C4-2B (cell line): Measurements from ENCODE around the gene CSMD2.

Experiments
- ZFX ChIP-seq: fragments of 450-650 bp; IDR thresholded peaks from 2 replicates; pipeline ENCODE4 v1.6.1; 2017
- TF ChIP-seq, protein P1 (sequence below): fragments of 450-650 bp; conservative IDR thresholded peaks from 2 replicates; pipeline ENCODE4 v1.5.1; 2017; ENCODE audit warnings: mild to moderate bottlenecking

DNA sequence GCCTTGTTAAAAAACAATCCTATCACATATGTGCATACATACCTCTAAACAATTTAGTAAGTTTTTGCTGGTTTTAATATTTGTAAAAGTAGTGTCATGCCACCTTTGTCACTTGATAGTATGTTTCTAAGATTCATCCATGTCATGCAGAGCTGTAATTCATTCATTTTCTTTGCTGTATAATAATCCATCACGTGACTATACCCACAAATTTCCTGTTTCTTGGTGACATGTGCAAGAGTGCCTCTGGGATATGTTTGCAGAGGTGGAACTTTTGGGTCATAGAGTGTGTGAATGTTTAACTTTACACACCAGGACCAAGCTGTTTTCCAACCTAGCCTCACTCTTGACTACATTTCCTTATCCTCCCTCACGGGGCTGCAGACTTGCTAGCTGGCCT is 629.7 kb downstream of the CSMD2 start:
- TF ChIP-seq, protein P1, sequence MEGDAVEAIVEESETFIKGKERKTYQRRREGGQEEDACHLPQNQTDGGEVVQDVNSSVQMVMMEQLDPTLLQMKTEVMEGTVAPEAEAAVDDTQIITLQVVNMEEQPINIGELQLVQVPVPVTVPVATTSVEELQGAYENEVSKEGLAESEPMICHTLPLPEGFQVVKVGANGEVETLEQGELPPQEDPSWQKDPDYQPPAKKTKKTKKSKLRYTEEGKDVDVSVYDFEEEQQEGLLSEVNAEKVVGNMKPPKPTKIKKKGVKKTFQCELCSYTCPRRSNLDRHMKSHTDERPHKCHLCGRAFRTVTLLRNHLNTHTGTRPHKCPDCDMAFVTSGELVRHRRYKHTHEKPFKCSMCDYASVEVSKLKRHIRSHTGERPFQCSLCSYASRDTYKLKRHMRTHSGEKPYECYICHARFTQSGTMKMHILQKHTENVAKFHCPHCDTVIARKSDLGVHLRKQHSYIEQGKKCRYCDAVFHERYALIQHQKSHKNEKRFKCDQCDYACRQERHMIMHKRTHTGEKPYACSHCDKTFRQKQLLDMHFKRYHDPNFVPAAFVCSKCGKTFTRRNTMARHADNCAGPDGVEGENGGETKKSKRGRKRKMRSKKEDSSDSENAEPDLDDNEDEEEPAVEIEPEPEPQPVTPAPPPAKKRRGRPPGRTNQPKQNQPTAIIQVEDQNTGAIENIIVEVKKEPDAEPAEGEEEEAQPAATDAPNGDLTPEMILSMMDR, result no peak
- no peak for TF ChIP-seq ZFX
